ENCODE results near the gene ADGRD2.

Gene ADGRD2

GRCh38 chr9:124457079-124457886 is 7.0 kb downstream of the ADGRD2 start:
- no peak overlapping the region for H3K27ac ChIP-seq (ENCODE audit: low read length)
- no peaks in the 10 kb centered on the region for H3K36me3 ChIP-seq (ENCODE audit: control insufficient read depth in 2 of 2, insufficient read depth in 2 of 2, low read length in 2 of 2)

GRCh38 chr9:124457887-124458431 is 7.7 kb downstream of the ADGRD2 start:
- no peak overlapping the region for H3K9ac ChIP-seq (ENCODE audit: low read length in 2 of 2)
- H3K4me1 ChIP-seq (ENCODE audit: control insufficient read depth, insufficient read depth, low read length), result peaks cover 5% of the 10 kb centered on the region
- no peak overlapping the region for H3K27ac ChIP-seq (ENCODE audit: low read length)
- no peaks in the 10 kb centered on the region for H3K9me3 ChIP-seq (ENCODE audit: control insufficient read depth in 2 of 2, low read length in 2 of 2)
- H3K4me3 ChIP-seq (ENCODE audit: low read length in 2 of 2), result no peak overlapping the region
- peaks cover 9 to 16% of the 10 kb centered on the region in 2 donors for H3K27me3 ChIP-seq (ENCODE audit: control insufficient read depth in 1 of 2, insufficient read depth in 2 of 2, low read length in 2 of 2)
- no peaks in the 10 kb centered on the region for H3K36me3 ChIP-seq (ENCODE audit: control insufficient read depth in 2 of 2, insufficient read depth in 2 of 2, low read length in 2 of 2)

More at GRCh38 chr9:124457079-124457886, 7.0 kb downstream of the ADGRD2 start:
- no peak overlapping the region for H3K9ac ChIP-seq (ENCODE audit: low read length in 2 of 2)
- no peaks in the 10 kb centered on the region for H3K9me3 ChIP-seq (ENCODE audit: control insufficient read depth in 2 of 2, low read length in 2 of 2)
- H3K27me3 ChIP-seq (ENCODE audit: control insufficient read depth in 1 of 2, insufficient read depth in 2 of 2, low read length in 2 of 2), result peaks cover 15 to 22% of the 10 kb centered on the region in 2 donors
- no peak overlapping the region for H3K4me3 ChIP-seq (ENCODE audit: low read length in 2 of 2)
- peaks cover 5% of the 10 kb centered on the region for H3K4me1 ChIP-seq (ENCODE audit: control insufficient read depth, insufficient read depth, low read length)

DNA sequence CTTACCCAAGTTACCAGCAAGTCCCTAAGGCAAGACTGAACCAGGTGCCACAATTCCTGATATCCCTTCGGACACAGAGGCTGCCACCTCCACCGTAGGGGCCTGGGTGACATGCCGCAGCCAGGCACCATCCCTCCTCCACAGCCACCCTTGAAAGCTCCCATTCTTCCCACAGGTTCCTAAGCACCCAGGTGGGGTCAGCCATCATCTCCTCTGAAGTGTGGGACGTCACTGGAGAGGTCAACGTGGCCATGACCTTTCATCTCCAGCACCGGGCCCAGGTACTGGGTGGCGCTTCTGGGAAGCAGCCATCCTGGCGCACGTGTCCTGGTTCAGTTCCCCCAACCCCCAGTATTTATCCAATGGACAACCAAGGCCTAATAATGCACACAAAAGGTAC is 8.2 kb downstream of the ADGRD2 start:
- no peaks in the 10 kb centered on the region for H3K36me3 ChIP-seq (ENCODE audit: control insufficient read depth in 2 of 2, insufficient read depth in 2 of 2, low read length in 2 of 2)
- H3K9me3 ChIP-seq (ENCODE audit: control insufficient read depth in 2 of 2, low read length in 2 of 2), result no peaks in the 10 kb centered on the region
- no peak overlapping the region for H3K27ac ChIP-seq (ENCODE audit: low read length)
- H3K9ac ChIP-seq (ENCODE audit: low read length in 2 of 2), result no peak overlapping the region
- H3K27me3 ChIP-seq (ENCODE audit: control insufficient read depth in 1 of 2, insufficient read depth in 2 of 2, low read length in 2 of 2), result peaks cover 9 to 11% of the 10 kb centered on the region in 2 donors
- H3K4me3 ChIP-seq (ENCODE audit: low read length in 2 of 2), result no peak overlapping the region
- H3K4me1 ChIP-seq (ENCODE audit: control insufficient read depth, insufficient read depth, low read length), result no peaks in the 10 kb centered on the region

DNA sequence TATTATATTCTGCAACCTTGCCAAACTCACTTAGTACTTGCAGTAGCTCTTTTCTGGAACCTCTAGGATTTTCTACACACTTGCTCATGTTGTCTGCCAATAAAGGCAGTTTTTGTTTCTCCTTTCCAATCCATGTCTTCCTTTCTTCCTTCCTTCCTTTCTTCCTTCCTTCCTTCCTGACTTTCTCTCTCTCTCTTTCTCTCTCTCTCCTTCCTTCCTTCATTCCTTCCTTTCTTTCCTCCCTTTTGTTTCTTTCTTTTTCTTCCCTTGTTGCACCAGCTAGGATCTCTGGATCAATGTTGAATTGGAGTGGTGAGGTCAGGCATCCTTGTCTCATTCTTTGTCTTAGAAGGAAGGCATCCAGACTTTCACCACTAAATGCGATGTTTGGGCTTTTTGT is 12.5 kb downstream of the ADGRD2 start:
- no peak overlapping the region for H3K27ac ChIP-seq (ENCODE audit: low read length)
- H3K36me3 ChIP-seq (ENCODE audit: control insufficient read depth in 2 of 2, insufficient read depth in 2 of 2, low read length in 2 of 2), result no peaks in the 10 kb centered on the region
- H3K4me1 ChIP-seq (ENCODE audit: control insufficient read depth, insufficient read depth, low read length), result no peaks in the 10 kb centered on the region
- H3K9ac ChIP-seq (ENCODE audit: low read length in 2 of 2), result no peak overlapping the region
- H3K27me3 ChIP-seq (ENCODE audit: control insufficient read depth in 1 of 2, insufficient read depth in 2 of 2, low read length in 2 of 2), result peaks cover 0 to 2% of the 10 kb centered on the region in 2 donors
- H3K4me3 ChIP-seq (ENCODE audit: low read length in 2 of 2), result no peak overlapping the region
- H3K9me3 ChIP-seq (ENCODE audit: control insufficient read depth in 2 of 2, low read length in 2 of 2), result no peaks in the 10 kb centered on the region

- Histone ChIP-seq H3K27ac (ENCODE audit: low read length) (no peak overlapping the region), H3K9ac (ENCODE audit: low read length in 2 of 2) (no peak overlapping the region), H3K36me3 (ENCODE audit: control insufficient read depth in 2 of 2, insufficient read depth in 2 of 2, low read length in 2 of 2) (no peaks in the 10 kb centered on the region), H3K27me3 (ENCODE audit: control insufficient read depth in 1 of 2, insufficient read depth in 2 of 2, low read length in 2 of 2) (peaks cover 0 to 2% of the 10 kb centered on the region in 2 donors), H3K4me3 (ENCODE audit: low read length in 2 of 2) (no peak overlapping the region), H3K9me3 (ENCODE audit: control insufficient read depth in 2 of 2, low read length in 2 of 2) (no peaks in the 10 kb centered on the region), H3K4me1 (ENCODE audit: control insufficient read depth, insufficient read depth, low read length) (no peaks in the 10 kb centered on the region)
These were observed 15.5 kb downstream of the ADGRD2 start for GRCh38 chr9:124465736-124466135.

GRCh38 chr9:124467410-124468060 is 17.3 kb downstream of the ADGRD2 start:
- Histone ChIP-seq H3K4me1 (ENCODE audit: control insufficient read depth, insufficient read depth, low read length) (no peaks in the 10 kb centered on the region), H3K9me3 (ENCODE audit: control insufficient read depth in 2 of 2, low read length in 2 of 2) (no peaks in the 10 kb centered on the region), H3K9ac (ENCODE audit: low read length in 2 of 2) (no peak overlapping the region), H3K27me3 (ENCODE audit: control insufficient read depth in 1 of 2, insufficient read depth in 2 of 2, low read length in 2 of 2) (peaks cover 0 to 2% of the 10 kb centered on the region in 2 donors), H3K4me3 (ENCODE audit: low read length in 2 of 2) (no peak overlapping the region), H3K36me3 (ENCODE audit: control insufficient read depth in 2 of 2, insufficient read depth in 2 of 2, low read length in 2 of 2) (no peaks in the 10 kb centered on the region), H3K27ac (ENCODE audit: low read length) (no peak overlapping the region)

DNA sequence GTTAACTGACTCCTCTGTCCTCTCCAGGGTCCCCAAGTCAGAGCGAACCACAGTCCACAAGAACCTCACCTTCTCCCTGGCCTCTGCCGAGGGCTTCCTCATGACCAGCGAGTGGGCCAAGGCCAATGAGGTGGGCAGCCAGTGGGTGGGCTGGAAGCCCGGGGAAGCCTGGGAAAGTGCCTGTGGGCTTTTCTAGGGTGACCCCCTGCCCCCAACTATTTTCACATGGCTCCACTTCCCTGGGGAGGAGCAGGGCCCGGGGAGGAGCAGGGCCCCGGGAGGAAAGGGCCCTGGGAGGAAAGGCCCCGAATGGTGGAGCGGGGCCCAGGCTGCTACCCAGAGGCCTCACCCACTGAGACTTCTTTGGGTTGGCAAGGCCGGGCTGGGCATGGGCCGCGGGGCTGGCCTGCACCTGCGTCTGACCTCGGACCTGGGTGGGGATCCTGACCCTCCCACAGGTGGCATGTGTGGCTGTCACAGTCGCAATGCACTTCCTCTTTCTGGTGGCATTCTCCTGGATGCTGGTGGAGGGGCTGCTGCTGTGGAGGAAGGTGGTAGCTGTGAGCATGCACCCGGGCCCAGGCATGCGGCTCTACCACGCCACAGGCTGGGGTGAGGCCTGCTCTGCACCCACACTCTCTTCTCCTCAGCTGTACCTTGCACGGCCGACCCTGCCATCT is 17.9 kb downstream of the ADGRD2 start:
- no peaks in the 10 kb centered on the region for H3K9me3 ChIP-seq (ENCODE audit: control insufficient read depth in 2 of 2, low read length in 2 of 2)
- no peaks in the 10 kb centered on the region for H3K36me3 ChIP-seq (ENCODE audit: control insufficient read depth in 2 of 2, insufficient read depth in 2 of 2, low read length in 2 of 2)
- peaks cover 0 to 2% of the 10 kb centered on the region in 2 donors for H3K27me3 ChIP-seq (ENCODE audit: control insufficient read depth in 1 of 2, insufficient read depth in 2 of 2, low read length in 2 of 2)
- no peak overlapping the region for H3K9ac ChIP-seq (ENCODE audit: low read length in 2 of 2)
- no peak overlapping the region for H3K4me3 ChIP-seq (ENCODE audit: low read length in 2 of 2)
- no peaks in the 10 kb centered on the region for H3K4me1 ChIP-seq (ENCODE audit: control insufficient read depth, insufficient read depth, low read length)
- H3K27ac ChIP-seq (ENCODE audit: low read length), result no peak overlapping the region

DNA sequence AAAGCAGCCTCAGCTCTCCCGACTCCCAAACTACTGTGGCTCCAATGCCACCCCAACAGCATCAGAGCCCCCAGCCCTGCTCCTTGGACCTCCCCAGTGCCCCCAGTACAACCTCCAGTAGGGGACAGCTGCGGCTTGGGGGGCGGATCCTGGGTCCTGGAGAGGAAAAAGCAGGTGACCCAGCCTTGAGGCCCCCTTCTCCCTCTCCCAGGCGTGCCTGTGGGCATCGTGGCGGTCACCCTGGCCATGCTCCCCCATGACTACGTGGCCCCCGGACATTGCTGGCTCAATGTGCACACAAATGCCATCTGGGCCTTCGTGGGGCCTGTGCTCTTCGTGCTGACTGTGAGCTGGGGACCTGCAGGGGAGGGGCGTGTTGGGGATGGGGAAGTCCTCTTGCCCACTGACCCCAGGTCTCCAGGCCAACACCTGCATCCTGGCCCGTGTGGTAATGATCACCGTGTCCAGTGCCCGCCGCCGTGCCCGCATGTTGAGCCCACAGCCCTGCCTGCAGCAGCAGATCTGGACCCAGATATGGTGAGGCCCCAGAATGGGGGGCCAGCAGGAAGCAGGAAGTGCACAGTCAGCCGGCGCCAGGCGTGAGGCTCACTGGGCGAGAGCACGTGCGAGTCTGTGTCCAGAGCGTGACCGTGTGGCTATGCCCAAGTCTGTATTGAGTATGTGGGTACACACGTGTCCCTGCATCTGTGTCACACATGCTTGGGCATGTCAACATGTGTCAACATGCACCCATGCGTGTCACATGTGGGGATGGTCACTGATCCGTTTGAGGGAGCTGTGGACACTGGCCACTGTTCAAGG is 19.0 kb downstream of the ADGRD2 start:
- peaks cover 0 to 2% of the 10 kb centered on the region in 2 donors for H3K27me3 ChIP-seq (ENCODE audit: control insufficient read depth in 1 of 2, insufficient read depth in 2 of 2, low read length in 2 of 2)
- H3K27ac ChIP-seq (ENCODE audit: low read length), result no peak overlapping the region
- no peaks in the 10 kb centered on the region for H3K36me3 ChIP-seq (ENCODE audit: control insufficient read depth in 2 of 2, insufficient read depth in 2 of 2, low read length in 2 of 2)
- no peak overlapping the region for H3K4me3 ChIP-seq (ENCODE audit: low read length in 2 of 2)
- H3K9me3 ChIP-seq (ENCODE audit: control insufficient read depth in 2 of 2, low read length in 2 of 2), result no peaks in the 10 kb centered on the region
- H3K4me1 ChIP-seq (ENCODE audit: control insufficient read depth, insufficient read depth, low read length), result no peaks in the 10 kb centered on the region
- no peak overlapping the region for H3K9ac ChIP-seq (ENCODE audit: low read length in 2 of 2)

GRCh38 chr9:124470306-124470705 is 20.1 kb downstream of the ADGRD2 start:
- no peaks in the 10 kb centered on the region for H3K9me3 ChIP-seq (ENCODE audit: control insufficient read depth in 2 of 2, low read length in 2 of 2)
- H3K27me3 ChIP-seq (ENCODE audit: control insufficient read depth in 1 of 2, insufficient read depth in 2 of 2, low read length in 2 of 2), result peaks cover 3 to 6% of the 10 kb centered on the region in 2 donors
- H3K4me1 ChIP-seq (ENCODE audit: control insufficient read depth, insufficient read depth, low read length), result no peaks in the 10 kb centered on the region
- no peaks in the 10 kb centered on the region for H3K36me3 ChIP-seq (ENCODE audit: control insufficient read depth in 2 of 2, insufficient read depth in 2 of 2, low read length in 2 of 2)
- H3K4me3 ChIP-seq (ENCODE audit: low read length in 2 of 2), result no peak overlapping the region
- no peak overlapping the region for H3K9ac ChIP-seq (ENCODE audit: low read length in 2 of 2)
- no peak overlapping the region for H3K27ac ChIP-seq (ENCODE audit: low read length)

DNA sequence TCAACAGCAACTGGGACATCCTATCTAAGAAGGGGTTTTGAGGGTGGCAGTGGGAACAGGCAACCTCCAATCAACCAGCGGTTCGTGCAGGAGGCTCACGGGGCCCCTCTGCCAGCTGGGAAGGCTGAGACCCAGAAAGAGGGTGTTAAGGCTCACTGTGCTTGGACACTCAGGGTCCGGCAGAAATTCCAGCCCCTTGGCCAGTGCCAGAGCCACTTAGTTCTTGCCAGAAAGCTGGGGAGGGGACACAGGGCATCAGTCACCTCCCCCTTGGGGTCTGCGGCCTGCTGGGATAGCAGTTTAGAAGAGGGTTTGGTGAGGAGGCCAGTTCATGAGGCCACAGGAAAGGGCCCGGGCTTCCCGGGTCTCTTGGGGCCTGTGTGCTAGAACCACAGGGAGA is 20.5 kb downstream of the ADGRD2 start:
- Histone ChIP-seq H3K27ac (ENCODE audit: low read length) (no peak overlapping the region), H3K9ac (ENCODE audit: low read length in 2 of 2) (no peak overlapping the region), H3K4me1 (ENCODE audit: control insufficient read depth, insufficient read depth, low read length) (no peaks in the 10 kb centered on the region), H3K36me3 (ENCODE audit: control insufficient read depth in 2 of 2, insufficient read depth in 2 of 2, low read length in 2 of 2) (no peaks in the 10 kb centered on the region), H3K4me3 (ENCODE audit: low read length in 2 of 2) (no peak overlapping the region), H3K9me3 (ENCODE audit: control insufficient read depth in 2 of 2, low read length in 2 of 2) (no peaks in the 10 kb centered on the region), H3K27me3 (ENCODE audit: control insufficient read depth in 1 of 2, insufficient read depth in 2 of 2, low read length in 2 of 2) (peaks cover 6 to 8% of the 10 kb centered on the region in 2 donors)
